DMS53 (cell line): Measurements from ENCODE around the gene DEAF1.

Experiments
- DNase-seq: peaks from one replicate; lab custom pipeline; 2025; lab: John Stamatoyannopoulos, UW

The DEAF1 gene

GRCh38 chr11:721741-722345 lies 26.8 kb upstream of the DEAF1 start:
- peak; percentile 97 for DNase-seq

GRCh38 chr11:721247-721740 lies 26.3 kb upstream of the DEAF1 start:
- DNase-seq, result peak; percentile 90

- peak; percentile 93 for DNase-seq
Measured at GRCh38 chr11:720642-721246, 25.7 kb upstream of the DEAF1 start.

DNA sequence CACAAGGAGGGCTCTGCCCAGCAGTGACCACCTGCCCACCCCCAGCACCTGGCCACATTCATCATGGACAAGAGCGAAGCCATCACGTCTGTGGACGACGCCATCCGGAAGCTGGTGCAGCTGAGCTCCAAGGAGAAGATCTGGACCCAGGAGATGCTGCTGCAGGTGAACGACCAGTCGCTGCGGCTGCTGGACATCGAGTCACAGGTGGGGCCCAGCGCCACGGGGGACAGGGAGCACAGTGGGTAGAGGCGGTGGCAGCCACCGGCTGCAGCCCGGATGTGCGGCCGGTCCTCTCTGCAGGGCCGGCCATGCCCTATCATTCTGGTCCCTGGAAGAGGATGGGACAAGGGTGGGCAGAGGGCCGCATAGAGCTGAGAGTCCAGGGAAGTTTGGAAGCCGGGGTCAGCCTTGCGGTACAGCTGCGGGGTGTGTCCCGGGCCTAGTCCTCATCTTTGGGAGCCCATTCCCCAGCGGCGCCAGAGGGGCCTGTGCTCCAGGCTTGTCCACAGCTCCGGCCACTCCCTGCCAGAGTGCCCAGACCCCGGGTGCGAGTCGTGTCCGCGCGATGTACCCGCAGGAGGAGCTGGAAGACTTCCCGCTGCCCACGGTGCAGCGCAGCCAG lies 25.1 kb upstream of the DEAF1 start:
- no peak for DNase-seq

GRCh38 chr11:719214-720016 lies 24.4 kb upstream of the DEAF1 start:
- DNase-seq, result no peak

DNA sequence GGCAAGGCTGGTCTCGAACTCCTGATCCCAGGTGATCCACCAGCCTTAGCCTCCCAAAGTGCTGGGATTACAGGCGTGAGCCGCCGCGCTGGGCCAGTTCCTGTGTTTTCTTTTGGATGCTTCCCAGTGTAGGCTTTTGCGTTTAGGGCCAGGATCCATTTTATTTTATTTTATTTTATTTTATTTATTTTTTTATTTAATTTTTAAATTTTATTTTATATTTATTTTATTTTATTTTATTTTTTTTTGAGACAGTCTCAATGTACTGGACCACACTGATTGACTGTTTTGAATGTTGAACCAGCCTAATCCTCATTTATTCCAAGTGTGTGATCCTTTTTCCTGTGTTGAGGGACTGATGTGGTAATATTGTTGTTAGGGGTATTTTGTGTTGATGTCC lies 19.4 kb upstream of the DEAF1 start:
- no peak for DNase-seq

- DNase-seq, result no peak
Measured at GRCh38 chr11:709109-709997, 14.3 kb upstream of the DEAF1 start.

- DNase-seq, result no peak
Measured at GRCh38 chr11:708511-708910, 13.5 kb upstream of the DEAF1 start.

DNA sequence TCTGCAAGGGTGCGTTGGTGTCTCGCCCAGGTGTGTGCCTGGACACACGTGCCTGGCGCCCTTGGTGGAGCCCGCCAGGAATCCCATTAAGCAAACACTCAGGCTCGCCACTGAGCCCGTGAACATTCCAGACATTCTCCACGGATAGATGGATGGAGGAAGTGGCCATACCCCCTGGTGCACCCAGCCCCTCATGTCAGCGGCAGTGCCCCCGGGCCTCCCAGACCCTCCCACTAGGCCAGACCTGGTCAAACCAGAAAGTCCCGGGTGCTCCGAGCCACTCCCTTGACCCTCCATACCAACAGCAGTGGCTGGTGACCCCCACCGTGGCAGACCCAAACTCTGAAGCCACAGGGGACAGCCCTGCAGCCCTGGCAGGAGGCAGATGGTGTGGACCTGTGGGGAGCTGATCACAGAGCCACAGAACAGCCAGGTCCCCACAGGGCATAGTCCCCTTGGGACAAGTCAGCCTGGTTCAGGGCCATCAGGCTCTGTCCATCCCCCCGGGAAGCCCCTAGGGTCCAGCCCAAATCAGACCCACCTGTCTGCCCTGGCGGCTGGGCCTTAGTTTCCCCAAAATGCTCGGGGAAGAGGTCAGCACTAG lies 12.9 kb upstream of the DEAF1 start:
- DNase-seq, result no peak

- peak; percentile 73 for DNase-seq
Measured at GRCh38 chr11:706957-707816, 12.2 kb upstream of the DEAF1 start.

DNA sequence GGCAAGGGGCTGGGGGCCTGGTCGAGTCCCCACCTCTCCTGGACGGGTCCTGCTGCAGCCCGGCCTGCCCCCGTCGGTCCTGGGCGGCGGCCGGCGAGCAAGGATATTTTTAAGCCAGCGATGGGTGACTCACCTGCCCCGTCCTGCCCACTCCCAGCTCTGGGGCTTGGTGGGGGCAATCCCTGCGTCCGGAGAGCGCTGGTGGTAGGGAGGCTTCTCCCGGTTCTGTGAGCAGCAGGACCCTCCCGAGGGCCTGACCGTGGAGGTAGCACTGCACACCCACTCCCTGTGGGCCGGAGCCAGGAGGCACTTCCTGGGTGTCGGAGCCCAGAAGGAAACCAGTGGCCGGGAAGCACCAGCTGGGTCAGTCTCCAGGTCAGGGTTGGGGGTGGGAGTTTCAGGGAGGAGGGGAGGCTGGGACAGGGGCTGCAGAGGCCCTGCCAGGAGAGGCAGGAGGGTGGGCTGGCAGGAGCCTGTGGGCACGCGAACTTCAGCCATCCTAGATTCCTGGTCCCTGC lies 11.5 kb upstream of the DEAF1 start:
- peak; percentile 74 for DNase-seq

GRCh38 chr11:705646-706438 lies 10.8 kb upstream of the DEAF1 start, which contains the start of gene EPS8L2:
EPS8L2 (plus strand) TSS chr11:706231; CDS start chr11:709408, 3,177 bp downstream.
- peak; percentile 89 for DNase-seq

DNA sequence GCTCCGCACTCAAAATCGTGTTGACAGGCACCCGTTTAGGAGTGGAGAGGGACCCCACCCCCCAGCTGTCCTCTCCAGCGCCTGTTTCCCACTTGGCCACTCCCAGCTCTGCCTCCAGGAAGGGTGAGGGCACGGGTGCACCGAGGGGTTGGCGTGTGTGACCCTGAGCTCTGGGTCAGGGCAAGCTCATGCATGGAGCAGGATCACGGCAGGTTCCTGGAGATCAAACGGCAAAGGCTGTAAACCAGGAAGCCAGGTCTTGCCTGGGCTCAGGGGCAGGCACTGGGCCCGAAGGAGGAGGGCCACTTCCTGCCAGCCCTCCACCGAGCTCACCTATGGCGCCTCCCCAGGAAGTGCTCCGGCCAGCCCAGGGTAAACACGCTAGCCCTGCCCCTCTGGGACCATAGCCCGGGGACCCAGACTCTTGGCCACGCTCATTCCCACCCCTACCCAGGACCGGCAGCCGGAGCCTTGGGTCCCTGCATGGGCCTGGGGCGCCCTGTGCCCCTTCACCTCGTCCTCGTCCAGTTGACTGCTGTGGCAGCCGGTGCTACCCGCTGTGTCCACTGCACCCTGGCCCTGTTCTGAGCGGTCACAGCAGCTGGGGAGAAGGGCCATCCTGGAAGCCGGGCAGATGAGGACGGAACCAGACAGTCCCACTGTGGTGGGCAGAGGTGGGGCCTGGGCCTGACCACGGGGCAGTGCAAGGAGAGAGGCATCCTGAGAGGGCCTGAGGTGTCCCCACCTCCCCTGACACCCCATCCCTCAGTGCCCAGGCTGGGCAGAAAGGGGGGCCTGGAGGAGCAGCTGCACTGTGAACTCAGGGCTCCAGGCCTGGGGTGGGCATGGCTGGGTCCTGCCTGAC lies 10.0 kb upstream of the DEAF1 start:
- peak; percentile 98 for DNase-seq

- no peak for DNase-seq
Measured at GRCh38 chr11:704228-704674, 9.2 kb upstream of the DEAF1 start.

GRCh38 chr11:703506-703905 lies 8.5 kb upstream of the DEAF1 start:
- DNase-seq, result no peak

- peak; percentile 92 for DNase-seq
Measured at GRCh38 chr11:702462-703461, 7.7 kb upstream of the DEAF1 start.
